Measurements from ENCODE around the gene CFAP206.

Gene CFAP206

GRCh38 chr6:87407901-87408720 is at the start of gene CFAP206:
Gene CFAP206 (plus strand): TSS chr6:87407972. CDS start chr6:87409840, 1,868 bp downstream.
- TF ChIP-seq CTCF (IDR thresholded peaks at IDR 0.05; ENCODE audit: control extremely low read depth, extremely low read depth, low read depth, missing control alignments) = peak; percentile 19
- CTCF ChIA-PET = interaction anchor here (1.0 to 2.6 kb wide), 4 partner anchors 11 to 341 kb away, joined by 3 to 13 read pairs (median 4); no protein-coding TSS in a partner anchor
- POLR2A ChIA-PET = interaction anchor here (0.5 kb wide), 2 partner anchors 288 to 349 kb away, joined by 3 to 5 read pairs; no protein-coding TSS in a partner anchor
- DNase-seq (ENCODE audit: extremely low spot score) = peak; percentile 88

GRCh38 chr6:87364602-87365252 is 43.0 kb upstream of the CFAP206 start:
- CTCF ChIA-PET = interaction anchor here (1.0 to 4.1 kb wide), 3 partner anchors 10 to 122 kb away, joined by 3 to 12 read pairs (median 5); no protein-coding TSS in a partner anchor
- POLR2A ChIA-PET = no interaction called here

GRCh38 chr6:87366072-87366827 is 41.5 kb upstream of the CFAP206 start:
- CTCF ChIA-PET = interaction anchor here (2.0 to 4.1 kb wide), 2 partner anchors 11 to 27 kb away, joined by 5 to 12 read pairs; no protein-coding TSS in a partner anchor

More at GRCh38 chr6:87364602-87365252, 43.0 kb upstream of the CFAP206 start:
- DNase-seq (ENCODE audit: extremely low spot score) = no peak
- TF ChIP-seq CTCF (IDR thresholded peaks at IDR 0.05; ENCODE audit: control extremely low read depth, extremely low read depth, low read depth, missing control alignments) = no peak

GRCh38 chr6:87366899-87367298 is 40.9 kb upstream of the CFAP206 start:
- ChIA-PET POLR2A (no interaction called here), CTCF (interaction anchor here (4.1 kb wide), 1 partner anchor 26 kb away, joined by 12 read pairs; no protein-coding TSS in a partner anchor)
- TF ChIP-seq CTCF (IDR thresholded peaks at IDR 0.05; ENCODE audit: control extremely low read depth, extremely low read depth, low read depth, missing control alignments) = no peak
- peak; percentile 12 for DNase-seq (ENCODE audit: extremely low spot score)

More at GRCh38 chr6:87366072-87366827, 41.5 kb upstream of the CFAP206 start:
- TF ChIP-seq CTCF (IDR thresholded peaks at IDR 0.05; ENCODE audit: control extremely low read depth, extremely low read depth, low read depth, missing control alignments) = no peak
- no peak for DNase-seq (ENCODE audit: extremely low spot score)
- POLR2A ChIA-PET = no interaction called here

- POLR2A ChIA-PET = no interaction called here
- TF ChIP-seq CTCF (IDR thresholded peaks at IDR 0.05; ENCODE audit: control extremely low read depth, extremely low read depth, low read depth, missing control alignments) = no peak
- DNase-seq (ENCODE audit: extremely low spot score) = no peak
- CTCF ChIA-PET = interaction anchor here (3.4 kb wide), 1 partner anchor 20 kb away, joined by 14 read pairs; no protein-coding TSS in a partner anchor
Measured at GRCh38 chr6:87373377-87373776, 34.4 kb upstream of the CFAP206 start.

GRCh38 chr6:87375315-87375714 is 32.5 kb upstream of the CFAP206 start:
- no peak for TF ChIP-seq CTCF (IDR thresholded peaks at IDR 0.05; ENCODE audit: control extremely low read depth, extremely low read depth, low read depth, missing control alignments)
- ChIA-PET CTCF (interaction anchor here (0.7 to 3.4 kb wide), 7 partner anchors 14 to 296 kb away, joined by 3 to 14 read pairs (median 3); no protein-coding TSS in a partner anchor), POLR2A (no interaction called here)
- no peak for DNase-seq (ENCODE audit: extremely low spot score)

All from GM10248 (cell line).